Progenitor cell of endocrine pancreas (in vitro differentiated cells): ENCODE data around the gene POLH. TPM values are rescaled to one million over a fixed set of nuclear protein-coding genes. Genes with fewer than 3 reads are reported as not detected.
"Not testable (repeated sequence)": the region's sequence is repeated elsewhere in the genome, so short reads cannot be mapped to it uniquely, and the experiment has no call there.

Experiments
- DNase-seq: peaks from one replicate; pipeline ENCODE4 v3.0.0; 2021; ENCODE audit warnings: low spot score; ENCODE audit not compliant: unreplicated experiment
- H3K27ac Mint-ChIP-seq: 2 replicates; pipeline ENCODE4 v1.8.0; 2021; ENCODE audit warnings: mild to moderate bottlenecking, moderate library complexity, mixed read lengths
- H3K27me3 Mint-ChIP-seq: 2 replicates; pipeline ENCODE4 v1.8.0; 2021; ENCODE audit warnings: mixed read lengths
- H3K36me3 Mint-ChIP-seq: 2 replicates; pipeline ENCODE4 v1.8.0; 2022; ENCODE audit warnings: mixed read lengths; ENCODE audit not compliant: insufficient read depth
- H3K4me1 Mint-ChIP-seq: 2 replicates; pipeline ENCODE4 v1.8.0; 2021; ENCODE audit warnings: low read depth, mixed read lengths
- H3K4me3 Mint-ChIP-seq: 2 replicates; pipeline ENCODE4 v1.8.0; 2021; ENCODE audit warnings: low read depth, mild to moderate bottlenecking, moderate library complexity, mixed read lengths
- H3K9me3 Mint-ChIP-seq: 2 replicates; pipeline ENCODE4 v1.8.0; 2021; ENCODE audit warnings: low read depth, mixed read lengths
- CTCF ChIP-seq: fragments of 200-600 bp; sonication (generic); IDR thresholded peaks from one replicate; pipeline ENCODE4 v1.5.0; 2021; ENCODE audit warnings: antibody characterized with exemption, mild to moderate bottlenecking; ENCODE audit not compliant: unreplicated experiment
- total RNA-seq: library from RNA; stranded (reverse); gene quantifications from 2 replicates; pipeline ENCODE4 v1.2.1, GENCODE V29; 2021

The POLH gene
- total RNA-seq, 1 donor from 2014 or later = 14.5 TPM

DNA sequence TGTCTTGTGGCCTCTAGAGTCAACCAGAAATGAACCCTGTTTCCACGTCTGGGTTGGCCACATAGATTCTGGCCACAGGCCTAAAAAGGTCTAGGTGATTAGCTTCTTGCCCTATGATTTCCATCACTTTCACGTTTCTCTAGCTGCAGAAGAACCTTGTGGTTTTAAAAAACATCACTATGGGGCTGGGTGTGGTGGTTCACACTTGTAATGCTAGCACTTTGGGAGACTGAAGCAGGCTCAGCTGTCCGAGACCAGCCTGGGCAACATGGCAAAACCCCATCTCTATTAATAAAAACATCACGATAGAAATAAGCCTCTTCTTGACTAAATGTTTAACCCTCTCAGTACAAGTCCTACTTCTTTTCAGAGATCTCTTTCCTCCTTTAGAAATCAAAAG, 31.5 kb upstream of the POLH start:
- no peaks in the 10 kb centered on the region for H3K4me1 Mint-ChIP-seq
- no peak for DNase-seq
- H3K9me3 Mint-ChIP-seq = no peaks in the 10 kb centered on the region
- H3K27ac Mint-ChIP-seq = no peak overlapping the region
- no peak overlapping the region for H3K4me3 Mint-ChIP-seq
- no peaks in the 10 kb centered on the region for H3K27me3 Mint-ChIP-seq
- H3K36me3 Mint-ChIP-seq = peaks cover 29% of the 10 kb centered on the region
- no peak for TF ChIP-seq CTCF

GRCh38 chr6:43547222-43547621, 28.8 kb upstream of the POLH start:
- no peak overlapping the region for H3K27ac Mint-ChIP-seq
- H3K4me3 Mint-ChIP-seq = no peak overlapping the region
- peaks cover 26% of the 10 kb centered on the region for H3K36me3 Mint-ChIP-seq
- no peaks in the 10 kb centered on the region for H3K27me3 Mint-ChIP-seq
- H3K9me3 Mint-ChIP-seq = no peaks in the 10 kb centered on the region
- TF ChIP-seq CTCF = no peak
- DNase-seq = no peak
- H3K4me1 Mint-ChIP-seq = no peaks in the 10 kb centered on the region

GRCh38 chr6:43557620-43558019, 18.4 kb upstream of the POLH start:
- H3K27ac Mint-ChIP-seq, H3K4me3 Mint-ChIP-seq, H3K4me1 Mint-ChIP-seq, H3K27me3 Mint-ChIP-seq, H3K9me3 Mint-ChIP-seq, DNase-seq: not testable (repeated sequence)
- peaks cover 23% of the 10 kb centered on the region for H3K36me3 Mint-ChIP-seq

DNA sequence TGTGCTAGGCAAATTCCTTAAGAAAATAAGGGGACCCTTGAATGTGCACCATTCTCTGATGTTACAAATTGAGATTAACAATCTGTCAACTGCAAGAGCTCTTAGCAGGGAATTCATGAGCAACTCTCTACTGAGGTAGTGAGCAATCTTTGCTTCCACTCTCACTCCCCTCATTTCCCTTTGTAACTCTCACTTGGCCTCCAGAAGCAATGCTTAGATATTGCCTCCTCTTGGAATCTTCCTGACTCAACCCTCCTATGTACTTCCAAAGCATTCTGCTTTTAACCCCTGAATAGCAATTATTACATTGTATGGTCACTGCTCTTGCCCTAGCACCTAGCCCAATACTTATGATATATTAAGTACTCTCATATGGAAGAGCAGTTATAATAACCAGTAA, 16.7 kb upstream of the POLH start:
- no peak for TF ChIP-seq CTCF
- Mint-ChIP-seq H3K36me3 (peaks cover 23% of the 10 kb centered on the region), H3K27ac (no peak overlapping the region), H3K9me3 (no peaks in the 10 kb centered on the region), H3K4me1 (no peaks in the 10 kb centered on the region), H3K27me3 (no peaks in the 10 kb centered on the region), H3K4me3 (no peak overlapping the region)
- DNase-seq = no peak

GRCh38 chr6:43570876-43571441, 5.0 kb upstream of the POLH start:
- H3K36me3 Mint-ChIP-seq = peaks cover 11% of the 10 kb centered on the region
- no peaks in the 10 kb centered on the region for H3K9me3 Mint-ChIP-seq
- no peak for TF ChIP-seq CTCF
- H3K27me3 Mint-ChIP-seq = no peaks in the 10 kb centered on the region
- DNase-seq = no peak
- no peak overlapping the region for H3K27ac Mint-ChIP-seq
- H3K4me1 Mint-ChIP-seq = peaks cover 6% of the 10 kb centered on the region
- no peak overlapping the region for H3K4me3 Mint-ChIP-seq

GRCh38 chr6:43572015-43572414, 4.0 kb upstream of the POLH start:
- H3K4me3 Mint-ChIP-seq = no peak overlapping the region
- H3K27me3 Mint-ChIP-seq = no peaks in the 10 kb centered on the region
- TF ChIP-seq CTCF = no peak
- H3K27ac Mint-ChIP-seq = no peak overlapping the region
- no peak for DNase-seq
- H3K4me1 Mint-ChIP-seq = peaks cover 6% of the 10 kb centered on the region
- no peaks in the 10 kb centered on the region for H3K9me3 Mint-ChIP-seq
- H3K36me3 Mint-ChIP-seq = peaks cover 11% of the 10 kb centered on the region
